ENCODE results near the gene RBM47. TPM values are rescaled to one million over a fixed set of nuclear protein-coding genes. Genes with fewer than 3 reads are reported as not detected.

RBM47 gene
- total and polyA plus RNA-seq, 10 of the 15 experiments (the other 5 are each of a cell fraction or from before 2014, with no cell fraction given), result 7.9 to 45.0 (median 28.7) TPM

DNA sequence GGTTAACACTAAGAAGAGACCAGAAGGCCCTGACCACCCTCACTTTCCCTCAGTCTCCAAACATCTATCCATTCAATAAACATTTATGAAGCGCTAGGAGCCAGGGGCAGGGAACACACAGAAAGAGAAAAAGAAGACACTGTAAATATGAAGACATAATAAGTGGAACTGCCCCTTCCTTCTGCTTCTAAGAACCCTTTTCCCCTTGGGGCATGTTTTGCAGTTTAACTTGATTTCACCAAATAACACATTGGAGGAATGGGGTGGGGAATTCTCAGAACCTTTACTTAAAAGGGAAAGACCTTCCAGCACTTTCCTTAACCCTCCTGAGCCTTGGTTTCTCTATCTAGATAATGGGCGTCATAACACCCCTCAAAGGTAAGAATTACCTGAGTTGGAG is 42.3 kb downstream of the RBM47 start (continued):
- no peak for TF ChIP-seq NKRF (conservative IDR thresholded peaks at IDR 0.05)

GRCh38 chr4:40586729-40587128 is 42.9 kb downstream of the RBM47 start:
- Histone ChIP-seq H4K20me1 (ENCODE audit: control insufficient read depth, insufficient read depth) (no peaks in the 10 kb centered on the region), H3K27ac (ENCODE audit: control insufficient read depth, insufficient read depth) (no peak overlapping the region), H3K9ac (ENCODE audit: control insufficient read depth, insufficient read depth, low read length) (no peak overlapping the region), H3K36me3 (ENCODE audit: control insufficient read depth in 2 of 2, insufficient read depth in 2 of 2, low read length in 1 of 2) (peaks cover 4 to 7% of the 10 kb centered on the region in 2 experiments), H3K4me3 (no peak overlapping the region), H3K4me2 (ENCODE audit: control insufficient read depth, insufficient read depth) (no peak overlapping the region), H3K79me2 (ENCODE audit: control insufficient read depth, insufficient read depth, low read length) (peaks cover 51% of the 10 kb centered on the region), H2AFZ (ENCODE audit: control insufficient read depth, low read depth, low read length) (no peak overlapping the region), H3K9me3 (replicated peaks; ENCODE audit: control insufficient read depth, insufficient read depth, low read length) (no peaks in the 10 kb centered on the region), H3K4me1 (ENCODE audit: control insufficient read depth, insufficient read depth, low read length) (peaks cover 2% of the 10 kb centered on the region), H3K27me3 (replicated peaks in 1 of 2; ENCODE audit: control insufficient read depth in 2 of 2, insufficient read depth in 2 of 2, low read length in 1 of 2) (no peaks in the 10 kb centered on the region)
- intact Hi-C loops (cut with micrococcal nuclease; ENCODE audit: unreplicated experiment) (no loop called here), in situ Hi-C loops (cut with MboI) (no loop called here)
- CTCF ChIA-PET, result interaction anchor here (0.7 kb wide), 1 partner anchor 92 kb away, joined by 3 read pairs; no protein-coding TSS in a partner anchor
- WGBS (ENCODE audit: insufficient coverage, insufficient replicate concordance, low lambda C conversion rate, missing lambda C conversion rate), result 82% methylated on average over 8 of the region's 8 CpGs
- SMC1A ChIA-PET (ENCODE audit: uncharacterized antibody, unreplicated experiment), result no interaction called here
- TF ChIP-seq SMAD5 (IDR thresholded peaks at IDR 0.05; ENCODE audit: low read depth) (no peak), RFX5 (IDR thresholded peaks at IDR 0.05; ENCODE audit: low read depth, low read length) (no peak)
- POLR2A ChIA-PET, result no interaction called here
- ATAC-seq (no peak; the same call in 1 of the 3 replicates), DNase-seq (ENCODE audit: low read depth, low spot score) (no peak), FAIRE-seq (no peak)
- RAD21 ChIA-PET (ENCODE audit: unreplicated experiment), result no interaction called here
- no TSS peak for BruUV-seq (replicated peaks)

DNA sequence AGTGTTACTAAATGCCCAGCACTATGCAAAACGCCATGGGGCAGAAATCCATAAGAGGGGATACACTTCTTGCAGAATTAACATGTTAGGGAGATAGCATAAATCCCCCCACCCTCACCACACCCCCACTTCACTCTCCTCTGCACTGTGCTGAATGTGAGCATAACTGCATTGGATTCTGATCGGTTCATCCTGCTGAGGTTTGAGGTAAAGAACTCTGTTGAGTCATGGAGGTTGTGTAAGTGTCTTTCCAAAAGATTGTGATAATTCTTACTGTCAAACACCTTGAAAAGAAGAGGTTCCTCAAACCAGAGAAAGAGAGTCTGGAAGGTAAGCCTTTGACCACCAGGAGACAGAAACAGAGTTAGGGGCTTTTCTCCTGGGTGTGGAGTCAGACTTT is 43.6 kb downstream of the RBM47 start:
- H3K4me1 ChIP-seq (ENCODE audit: control insufficient read depth, insufficient read depth, low read length), result peaks cover 4% of the 10 kb centered on the region
- no peak overlapping the region for H3K27ac ChIP-seq (ENCODE audit: control insufficient read depth, insufficient read depth)
- H3K4me2 ChIP-seq (ENCODE audit: control insufficient read depth, insufficient read depth), result no peak overlapping the region
- ChIA-PET RAD21 (ENCODE audit: unreplicated experiment) (no interaction called here), CTCF (interaction anchor here (0.7 kb wide), 1 partner anchor 93 kb away, joined by 3 read pairs; no protein-coding TSS in a partner anchor), SMC1A (ENCODE audit: uncharacterized antibody, unreplicated experiment) (no interaction called here), POLR2A (no interaction called here)
- no peak overlapping the region for H2AFZ ChIP-seq (ENCODE audit: control insufficient read depth, low read depth, low read length)
- WGBS (ENCODE audit: insufficient coverage, insufficient replicate concordance, low lambda C conversion rate, missing lambda C conversion rate), result 51% methylated on average over 2 of the region's 2 CpGs
- no peak overlapping the region for H3K9ac ChIP-seq (ENCODE audit: control insufficient read depth, insufficient read depth, low read length)
- H3K27me3 ChIP-seq (replicated peaks in 1 of 2; ENCODE audit: control insufficient read depth in 2 of 2, insufficient read depth in 2 of 2, low read length in 1 of 2), result no peaks in the 10 kb centered on the region
- DNase-seq (ENCODE audit: low read depth, low spot score), result no peak
- in situ Hi-C loops (cut with MboI) (no loop called here), intact Hi-C loops (cut with micrococcal nuclease; ENCODE audit: unreplicated experiment) (no loop called here)
- BruUV-seq (replicated peaks), result no TSS peak
- H3K79me2 ChIP-seq (ENCODE audit: control insufficient read depth, insufficient read depth, low read length), result peaks cover 54% of the 10 kb centered on the region
- no peaks in the 10 kb centered on the region for H3K9me3 ChIP-seq (replicated peaks; ENCODE audit: control insufficient read depth, insufficient read depth, low read length)
- ATAC-seq, result no peak
- H3K36me3 ChIP-seq (ENCODE audit: control insufficient read depth in 2 of 2, insufficient read depth in 2 of 2, low read length in 1 of 2), result peaks cover 4% of the 10 kb centered on the region in 2 experiments; a peak in 3 of 4 replicates
- FAIRE-seq, result no peak
- H3K4me3 ChIP-seq, result no peak overlapping the region
- H4K20me1 ChIP-seq (ENCODE audit: control insufficient read depth, insufficient read depth), result no peaks in the 10 kb centered on the region
- TF ChIP-seq ZBTB33 (IDR thresholded peaks at IDR 0.05) (no peak), MAX (IDR thresholded peaks at IDR 0.05; ENCODE audit: low read depth, low read length) (no peak), EGR1 (IDR thresholded peaks at IDR 0.05; ENCODE audit: borderline replicate concordance in 1 of 2, low read depth in 2 of 2, low read length in 2 of 2) (no peak), IKZF2 (IDR thresholded peaks at IDR 0.05) (no peak), MXI1 (IDR thresholded peaks at IDR 0.05; ENCODE audit: low read depth, low read length) (no peak), IRF4 (IDR thresholded peaks at IDR 0.05; ENCODE audit: low read depth, low read length) (no peak)
- TF ChIP-seq, protein P1, sequence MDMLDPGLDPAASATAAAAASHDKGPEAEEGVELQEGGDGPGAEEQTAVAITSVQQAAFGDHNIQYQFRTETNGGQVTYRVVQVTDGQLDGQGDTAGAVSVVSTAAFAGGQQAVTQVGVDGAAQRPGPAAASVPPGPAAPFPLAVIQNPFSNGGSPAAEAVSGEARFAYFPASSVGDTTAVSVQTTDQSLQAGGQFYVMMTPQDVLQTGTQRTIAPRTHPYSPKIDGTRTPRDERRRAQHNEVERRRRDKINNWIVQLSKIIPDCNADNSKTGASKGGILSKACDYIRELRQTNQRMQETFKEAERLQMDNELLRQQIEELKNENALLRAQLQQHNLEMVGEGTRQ (IDR thresholded peaks at IDR 0.05; ENCODE audit: borderline replicate concordance, low read depth, low read length), result no peak

Data from GM12878 (cell line).